K562 (cell line): ENCODE results near the gene SPRTN. TPM values are rescaled to one million over a fixed set of nuclear protein-coding genes. Genes with fewer than 3 reads are reported as not detected.

ENCODE experiments used
- ATAC-seq: fragments of 200-7000 bp; cut with Tn5 transposase; 3 replicates; pipeline ENCODE4 v1.9.1; 2020; ENCODE audit warnings: moderate library complexity
- BruUV-seq: library from RNA; stranded (reverse); fragments of 400-500 nt; replicated peaks from 2 replicates; lab custom pipeline; 2021; lab: Mats Ljungman, UMichigan
- CTCF ChIA-PET: fragments of 300-600 bp; formaldehyde crosslinking; extraction: SDS; loops from one replicate; lab custom pipeline; 2021; ENCODE audit warnings: low intra/inter-chr PET ratio; lab: Yijun Ruan, JAX
- POLR2A ChIA-PET: fragments of 300-600, 350-650 bp; sonication (Branson Sonifier 250); formaldehyde crosslinking; extraction: SDS; loops from one replicate; lab custom pipeline; 2021; ENCODE audit warnings: antibody characterized with exemption, inconsistent platforms; lab: Yijun Ruan, JAX
- DNase-seq, 4 experiments: peaks; one replicate each; pipeline versions ENCODE4 v3.0.0 to v3.0.0-alpha.2; 2011 to 2018; ENCODE audit warnings: low spot score in 3 of 4, mixed read lengths in 3 of 4; ENCODE audit errors: extremely low read depth in 1 of 4
- FAIRE-seq: peaks from 2 replicates; lab custom pipeline; 2011; peaks lifted over from hg19 to GRCh38; lab: Jason Lieb, UNC
- H2AFZ ChIP-seq: 2 replicates; pipeline ENCODE4 v1.6.0; 2011; ENCODE audit warnings: low read depth, low read length, control low read depth, inconsistent platforms
- H3K27ac ChIP-seq: fragments of 200-600 bp; 3 replicates; pipeline ENCODE4 v1.8.0; 2011; ENCODE audit warnings: low read depth, mild to moderate bottlenecking, control low read depth, inconsistent platforms, low read length, moderate library complexity, mixed read lengths; ENCODE audit errors: extremely low read depth
- H3K27me3 ChIP-seq, 2 experiments: fragments of 300-600 bp in 1 of 2; 2 replicates in 1 of 2; 3 replicates in 1 of 2; pipeline versions ENCODE4 v1.6.0 to v1.8.0; 2011; ENCODE audit warnings: inconsistent platforms in 2 of 2, low read length in 2 of 2, mild to moderate bottlenecking in 1 of 2, mixed read lengths in 1 of 2, moderate library complexity in 1 of 2; ENCODE audit not compliant: control insufficient read depth in 2 of 2, insufficient read depth in 2 of 2
- H3K36me3 ChIP-seq: fragments of 300-600 bp; 3 replicates; pipeline ENCODE4 v1.8.0; 2011; ENCODE audit warnings: mild to moderate bottlenecking, low read length, inconsistent platforms; ENCODE audit not compliant: control insufficient read depth, insufficient read depth
- H3K4me1 ChIP-seq, 2 experiments: fragments of 200-600 bp in 1 of 2; replicated peaks in 1 of 2; 2 replicates in 1 of 2; 3 replicates in 1 of 2; pipeline versions ENCODE4 v1.5.1 to v1.8.0; 2011; ENCODE audit warnings: inconsistent platforms in 2 of 2, low read length in 2 of 2, mild to moderate bottlenecking in 1 of 2, mixed read lengths in 1 of 2, moderate library complexity in 1 of 2; ENCODE audit not compliant: control insufficient read depth in 2 of 2, insufficient read depth in 2 of 2
- H3K4me2 ChIP-seq: 2 replicates; pipeline ENCODE4 v1.6.1; 2011; ENCODE audit warnings: low read length, control low read depth, inconsistent platforms, mixed read lengths; ENCODE audit not compliant: insufficient read depth
- H3K4me3 ChIP-seq: fragments of 200-600 bp; sonication (generic), shearing (Covaris generic); 2 replicates; pipeline ENCODE4 v1.5.1; 2016; ENCODE audit warnings: control low read depth, inconsistent platforms
- H3K79me2 ChIP-seq: fragments of 200-600 bp; 3 replicates; pipeline ENCODE4 v1.8.0; 2011; ENCODE audit warnings: low read length, inconsistent platforms; ENCODE audit not compliant: control insufficient read depth, insufficient read depth
- H3K9ac ChIP-seq, 2 experiments: 2 replicates each; pipeline versions ENCODE4 v1.6.0 to v1.6.1; 2011; ENCODE audit warnings: low read depth in 2 of 2, low read length in 2 of 2, control low read depth in 1 of 2, inconsistent platforms in 1 of 2, mild to moderate bottlenecking in 1 of 2, mixed read lengths in 1 of 2; ENCODE audit not compliant: insufficient read depth in 1 of 2
- H3K9me1 ChIP-seq: one replicate; pipeline ENCODE4 v1.6.0; 2011; ENCODE audit warnings: inconsistent platforms, mild to moderate bottlenecking, low read length, moderate library complexity; ENCODE audit not compliant: control insufficient read depth, insufficient read depth
- H3K9me3 ChIP-seq: replicated peaks from 2 replicates; pipeline ENCODE4 v1.5.1; 2011; ENCODE audit warnings: low read depth, low read length, inconsistent platforms; ENCODE audit not compliant: control insufficient read depth, insufficient read depth
- H4K20me1 ChIP-seq: replicated peaks from 2 replicates; pipeline ENCODE4 v1.6.1; 2011; ENCODE audit warnings: low read length, inconsistent platforms, mixed read lengths; ENCODE audit not compliant: control insufficient read depth, insufficient read depth
- BCL6 ChIP-seq: fragments of 250-450 bp; sonication (Bioruptor Pico); IDR thresholded peaks from 2 replicates; pipeline ENCODE4 v1.4.0; 2020
- C11orf30 ChIP-seq: fragments of 450-650 bp; IDR thresholded peaks from 2 replicates; pipeline ENCODE4 v1.6.1; 2016; ENCODE audit warnings: low read depth, mild to moderate bottlenecking
- CREBBP ChIP-seq: IDR thresholded peaks from one replicate; pipeline ENCODE4 v1.6.1; 2012; ENCODE audit warnings: low read depth, mild to moderate bottlenecking, control low read depth, inconsistent platforms, low read length
- DIDO1 ChIP-seq: fragments of 450-650 bp; IDR thresholded peaks from 2 replicates; pipeline ENCODE4 v1.6.1; 2016; ENCODE audit warnings: low read depth, missing biosample characterization, missing genetic modification characterization
- ETV6 ChIP-seq, 3 experiments: fragments of 150-350 bp in 1 of 3; sonication (generic) in 1 of 3; formaldehyde crosslinking in 1 of 3; IDR thresholded peaks; 2 replicates each; pipeline versions ENCODE4 v1.6.1 to v1.8.0; 2014 to 2022; ENCODE audit warnings: borderline replicate concordance in 2 of 3, low read depth in 2 of 3, antibody characterized with exemption in 1 of 3, low read length in 1 of 3, mild to moderate bottlenecking in 1 of 3, missing genetic modification reagents in 1 of 3
- HOXB6 ChIP-seq: fragments of 250-450 bp; sonication (Bioruptor Pico); IDR thresholded peaks from 2 replicates; pipeline ENCODE4 v1.5.1; 2022; ENCODE audit warnings: mild to moderate bottlenecking, borderline replicate concordance
- HSF4 ChIP-seq: fragments of 250-450 bp; sonication (Bioruptor Pico); IDR thresholded peaks from 2 replicates; pipeline ENCODE4 v2.1.2; 2022; ENCODE audit warnings: mild to moderate bottlenecking, moderate library complexity, borderline replicate concordance
- KDM2B ChIP-seq: fragments of 250-450 bp; sonication (Bioruptor Pico); IDR thresholded peaks from 2 replicates; pipeline ENCODE4 v1.8.0; 2021; ENCODE audit warnings: mild to moderate bottlenecking, moderate library complexity
- OTX1 ChIP-seq: fragments of 450-650 bp; formaldehyde crosslinking; IDR thresholded peaks from 2 replicates; pipeline ENCODE4 v1.4.0; 2022; ENCODE audit warnings: mild to moderate bottlenecking
- RBM15 ChIP-seq: fragments of 200-400 bp; formaldehyde crosslinking; IDR thresholded peaks from 2 replicates; pipeline ENCODE4 v1.6.1; 2018; ENCODE audit warnings: mild to moderate bottlenecking, low read length, moderate library complexity; ENCODE audit not compliant: insufficient read depth
- SMAD3 ChIP-seq: fragments of 450-650 bp; formaldehyde crosslinking; conservative IDR thresholded peaks from 2 replicates; pipeline ENCODE4 v1.4.0; 2020; ENCODE audit warnings: mild to moderate bottlenecking
- SREBF2 ChIP-seq: sonication (generic); formaldehyde crosslinking; IDR thresholded peaks from 2 replicates; pipeline ENCODE4 v1.4.0; 2020; ENCODE audit warnings: mild to moderate bottlenecking, missing genetic modification reagents
- TAF9B ChIP-seq: fragments of 450-650 bp; IDR thresholded peaks from 2 replicates; pipeline ENCODE4 v1.6.1; 2018; ENCODE audit warnings: mild to moderate bottlenecking; ENCODE audit not compliant: partially characterized antibody
- ZBTB8A ChIP-seq: fragments of 450-650 bp; IDR thresholded peaks from 2 replicates; pipeline ENCODE4 v1.6.1; 2018; ENCODE audit warnings: mild to moderate bottlenecking, moderate library complexity; ENCODE audit not compliant: partially characterized antibody
- ZEB2 ChIP-seq: fragments of 450-650 bp; IDR thresholded peaks from 2 replicates; pipeline ENCODE4 v1.6.1; 2016
- ZHX1 ChIP-seq: fragments of 150-350 bp; conservative IDR thresholded peaks from 2 replicates; pipeline ENCODE4 v1.6.1; 2014; ENCODE audit warnings: low read length
- ZNF639 ChIP-seq, 2 experiments: fragments of 200-800 bp in 1 of 2; sonication (Bioruptor generic) in 1 of 2; sonication (generic) in 1 of 2; formaldehyde crosslinking in 1 of 2; IDR thresholded peaks in 1 of 2; conservative IDR thresholded peaks in 1 of 2; 2 replicates each; pipeline versions ENCODE4 v1.5.0 to v1.6.1; 2016 to 2020; ENCODE audit warnings: missing compliant biosample characterization in 1 of 2, missing genetic modification characterization in 1 of 2, missing genetic modification reagents in 1 of 2
- WGBS: fragments of 100-300 bp; shearing (Covaris generic); methylation state at CpG from one replicate; pipeline ENCODE4 v1.1.6; 2016; ENCODE audit warnings: low coverage, mixed read lengths; ENCODE audit not compliant: insufficient coverage; ENCODE audit errors: missing lambda C conversion rate; 5-methylcytosine and 5-hydroxymethylcytosine counted together
- in situ Hi-C: fragments of 300-500 bp; cut with MboI; formaldehyde crosslinking; loops from 4 replicates; pipeline ENCODE4 v1.15.0; 2018; ENCODE audit warnings: inconsistent platforms, mixed read lengths
- intact Hi-C: fragments of 100-400 bp; cut with micrococcal nuclease; formaldehyde crosslinking; loops from 2 replicates; pipeline ENCODE4 v1.14.2; 2022
- polyA plus RNA-seq, 8 experiments: library from polyadenylated mRNA; depleted of rRNA in 4 of 8; stranded (reverse) in 5 of 8; unstranded in 3 of 8; fragments of >200 nt; fragmentation: Nextera tagmentation in 2 of 8; fragmentation: Illumina TruSeq in 1 of 8; extraction: Ambion mirVana in 2 of 8; extraction: Trizol in 1 of 8; gene quantifications; 2 replicates each; pipeline versions ENCODE4 v1.2.1 to v1.2.3, GENCODE V29; 2011 to 2014; ENCODE audit warnings: inconsistent platforms in 1 of 8, missing spikeins in 1 of 8
- total RNA-seq, 7 experiments: library from RNA; depleted of rRNA in 6 of 7; stranded (reverse); fragments of >200 nt in 6 of 7; fragmentation: Illumina TruSeq in 2 of 7; extraction: Trizol in 2 of 7; gene quantifications; 2 replicates each; pipeline versions ENCODE4 v1.2.1 to v1.2.3, GENCODE V29; 2011 to 2021; ENCODE audit warnings: low replicate concordance in 1 of 7

Gene SPRTN
- total and polyA plus RNA-seq, 9 of the 15 experiments (the other 6 are each of a cell fraction or from before 2014, with no cell fraction given): 8.1 to 32.5 (median 21.2) TPM

- Histone ChIP-seq H3K27me3 (no peaks in the 10 kb centered on the region), H4K20me1 (peaks cover 15% of the 10 kb centered on the region), H3K4me1 (peaks cover 21 to 32% of the 10 kb centered on the region in 2 experiments; a peak in 4 of 5 replicates), H3K79me2 (peaks cover 82% of the 10 kb centered on the region), H2AFZ (peak within 1 kb of the TSS; percentile 87), H3K36me3 (peaks cover 36% of the 10 kb centered on the region), H3K4me3 (peak within 1 kb of the TSS; percentile 77), H3K27ac (peak within 1 kb of the TSS; percentile 91), H3K9me1 (no peaks in the 10 kb centered on the region), H3K4me2 (peak within 1 kb of the TSS; percentile 96), H3K9me3 (no peaks in the 10 kb centered on the region), H3K9ac (peak within 1 kb of the TSS; percentile 87 to 98)
- in situ Hi-C loops: no loop called here
- BruUV-seq: no TSS peak
- DNase-seq: peak; percentile 98 to 99 (median 99)
- intact Hi-C loops: loop anchor here (10.0 kb wide), 1 partner anchor 353 kb away; no protein-coding TSS in a partner anchor
- ChIA-PET POLR2A (interaction anchor here (0.5 to 2.8 kb wide), 18 partner anchors 9 to 238 kb away, joined by 3 to 10 read pairs (median 3); partner anchors contain the start of gene TSNAX), CTCF (interaction anchor here (0.6 kb wide), 1 partner anchor 695 kb away, joined by 3 read pairs; the partner anchor contains the start of gene COG2)
- peak; percentile 95 for FAIRE-seq
- ATAC-seq: peak; percentile 85
- under 1% methylated on average over 73 of the region's 74 CpGs for WGBS
- TF ChIP-seq C11orf30 (peak; percentile 98), HSF4 (CRISPR knock-in tag) (no peak), CREBBP (no peak), OTX1 (CRISPR knock-in tag) (peak; percentile 63; the same call in 1 of the 2 replicates), TAF9B (peak; percentile 93), ETV6 (IDR thresholded peaks at IDR 0.05; ENCODE audit: borderline replicate concordance in 1 of 2, low read depth in 2 of 2, low read length in 1 of 2) (no peak), ETV6 (CRISPR knock-in tag; IDR thresholded peaks at IDR 0.05; ENCODE audit: borderline replicate concordance) (no peak), SREBF2 (CRISPR knock-in tag) (peak; percentile 87; the same call in 1 of the 2 replicates), DIDO1 (tag) (peak; percentile 80), SMAD3 (CRISPR knock-in tag) (peak; percentile 70; the same call in 1 of the 2 replicates), KDM2B (CRISPR knock-in tag) (no peak), ZEB2 (no peak), ZNF639 (CRISPR knock-in tag; conservative IDR thresholded peaks at IDR 0.05 in 1 of 2, IDR thresholded peaks at IDR 0.05 in 1 of 2) (0 out of 4 replicates have a peak, but pooled peaks of 1 of the 2 experiments have one; percentile 1), ZHX1 (peak; percentile 92; the same call in 1 of the 2 replicates), HOXB6 (CRISPR knock-in tag) (no peak), ZBTB8A (no peak), BCL6 (CRISPR knock-in tag) (peak; percentile 23; the same call in 1 of the 2 replicates), RBM15 (no peak)
Measured at GRCh38 chr1:231337472-231338269, 422 bp upstream of the SPRTN start, which contains the start of gene EXOC8. TSS of gene EXOC8 (minus strand) at chr1:231337852. CDS start at chr1:231337745, 107 bp downstream.
